Amniotic epithelial cell (primary cell): Measurements from ENCODE around the gene SPINK2.

ENCODE experiments used
- DNase-seq: peaks from one replicate; pipeline ENCODE4 v3.0.0-alpha.2; 2010; ENCODE audit warnings: low read depth

The SPINK2 gene

GRCh38 chr4:56799824-56800756 lies 21.4 kb downstream of the SPINK2 start:
- DNase-seq, result peak; percentile 78

- peak; percentile 57 for DNase-seq
These were observed 22.2 kb downstream of the SPINK2 start for GRCh38 chr4:56799161-56799759.

GRCh38 chr4:56796211-56796610 lies 25.3 kb downstream of the SPINK2 start:
- DNase-seq, result no peak

- no peak for DNase-seq
These were observed 30.2 kb downstream of the SPINK2 start for GRCh38 chr4:56791316-56791715.

- no peak for DNase-seq
These were observed 30.8 kb downstream of the SPINK2 start for GRCh38 chr4:56790691-56791091.

GRCh38 chr4:56788081-56788480 lies 33.4 kb downstream of the SPINK2 start:
- no peak for DNase-seq

- DNase-seq, result no peak
These were observed 34.1 kb downstream of the SPINK2 start for GRCh38 chr4:56787380-56787779.

- DNase-seq, result peak; percentile 91
These were observed 34.5 kb downstream of the SPINK2 start for GRCh38 chr4:56786955-56787354.

- DNase-seq, result no peak
These were observed 37.5 kb downstream of the SPINK2 start for GRCh38 chr4:56783986-56784385.

- no peak for DNase-seq
These were observed 39.5 kb downstream of the SPINK2 start for GRCh38 chr4:56782019-56782418.

- DNase-seq, result no peak
These were observed 48.2 kb downstream of the SPINK2 start for GRCh38 chr4:56773346-56773745.

- DNase-seq, result peak; percentile 75
These were observed 49.4 kb downstream of the SPINK2 start for GRCh38 chr4:56772134-56772533.

- DNase-seq, result peak; percentile 63
These were observed 52.7 kb downstream of the SPINK2 start for GRCh38 chr4:56768763-56769162.

GRCh38 chr4:56768316-56768715 lies 53.2 kb downstream of the SPINK2 start:
- DNase-seq, result no peak

- peak; percentile 75 for DNase-seq
These were observed 53.9 kb downstream of the SPINK2 start for GRCh38 chr4:56767567-56767966.

GRCh38 chr4:56764775-56765174 lies 56.7 kb downstream of the SPINK2 start:
- DNase-seq, result peak; percentile 86

GRCh38 chr4:56764223-56764622 lies 57.3 kb downstream of the SPINK2 start:
- DNase-seq, result no peak

GRCh38 chr4:56762484-56763250 lies 58.8 kb downstream of the SPINK2 start:
- no peak for DNase-seq

- no peak for DNase-seq
These were observed 61.3 kb downstream of the SPINK2 start for GRCh38 chr4:56760183-56760582.
